Lower leg skin (tissue), 4 donors: ENCODE data around the gene LNX2. TPM values are rescaled to one million over a fixed set of nuclear protein-coding genes. Genes with fewer than 3 reads are reported as not detected.

ENCODE experiments used
- DNase-seq, 2 donors: peaks; one replicate each; pipeline ENCODE4 v3.0.0-alpha.2; 2019; ENCODE audit warnings: low spot score in 2 of 2
- H3K4me3 ChIP-seq: fragments of 200-600 bp; sonication (generic); 2 replicates; pipeline ENCODE4 v1.5.1; 2017; ENCODE audit warnings: mild to moderate bottlenecking, low read depth; ENCODE audit not compliant: poor library complexity, severe bottlenecking
- CTCF ChIP-seq, 3 donors: fragments of 450-650 bp; IDR thresholded peaks; one replicate each; pipeline ENCODE4 v1.5.1; 2016; ENCODE audit warnings: antibody characterized with exemption in 3 of 3, mild to moderate bottlenecking in 3 of 3, moderate library complexity in 2 of 3
- POLR2A ChIP-seq, 2 donors: fragments of 450-650 bp; IDR thresholded peaks; one replicate each; pipeline ENCODE4 v1.6.1; 2016 to 2017; ENCODE audit warnings: antibody characterized with exemption in 2 of 2, mild to moderate bottlenecking in 1 of 2, moderate library complexity in 1 of 2
- WGBS, 2 donors: methylation state at CpG; one replicate each; pipeline ENCODE4 v1.1.5; 2018; 5-methylcytosine and 5-hydroxymethylcytosine counted together
- intact Hi-C: fragments of 100-400 bp; cut with DNase I; formaldehyde crosslinking; loops from one replicate; pipeline ENCODE4 v1.15.0; 2023; ENCODE audit warnings: low total_unique reads
- total RNA-seq, 4 donors: library from RNA; depleted of rRNA; stranded (reverse); fragments of >200 nt; gene quantifications; one replicate each; pipeline ENCODE4 v1.1.0, GENCODE V29; 2016

The LNX2 gene
- total RNA-seq, 4 donors from 2014 or later, result 15.8 to 18.2 (median 17.0) TPM

DNA sequence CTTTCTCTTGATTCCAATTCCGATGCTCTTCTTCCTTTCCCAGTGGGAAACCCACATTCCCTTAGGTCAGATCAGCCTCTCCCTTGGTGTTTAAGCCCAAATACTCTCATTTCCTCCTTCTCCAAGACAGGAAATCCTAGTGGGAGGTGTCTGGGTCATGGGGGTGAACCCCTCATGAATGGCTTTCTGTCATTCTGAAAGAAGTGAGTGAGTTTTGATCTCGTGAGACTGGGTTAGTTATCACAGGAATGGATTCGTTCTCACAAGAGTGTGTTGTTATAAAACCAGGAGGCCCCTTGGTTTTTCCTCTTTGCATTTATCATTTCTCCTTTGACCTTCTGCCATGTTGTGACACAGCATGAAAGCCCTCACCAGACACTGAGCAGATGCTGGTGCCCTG, 93.8 kb downstream of the LNX2 start:
- 55 to 63% methylated on average over 3 of the region's 3 CpGs for WGBS, 2 donors
- intact Hi-C loops, result no loop called here
- TF ChIP-seq CTCF (IDR thresholded peaks at IDR 0.05) (no peak), POLR2A (IDR thresholded peaks at IDR 0.05) (no peak)

GRCh38 chr13:27524981-27525975, 95.1 kb downstream of the LNX2 start:
- intact Hi-C loops, result no loop called here
- 83 to 85% methylated on average over 14 of the region's 14 CpGs for WGBS, 2 donors
- no peak for TF ChIP-seq POLR2A (IDR thresholded peaks at IDR 0.05)
- TF ChIP-seq CTCF (IDR thresholded peaks at IDR 0.05), result no peak
- no peak for DNase-seq
- no peak overlapping the region for H3K4me3 ChIP-seq

More for the DNA sequence above, 93.8 kb downstream of the LNX2 start:
- DNase-seq, result no peak
- H3K4me3 ChIP-seq, result no peak overlapping the region

DNA sequence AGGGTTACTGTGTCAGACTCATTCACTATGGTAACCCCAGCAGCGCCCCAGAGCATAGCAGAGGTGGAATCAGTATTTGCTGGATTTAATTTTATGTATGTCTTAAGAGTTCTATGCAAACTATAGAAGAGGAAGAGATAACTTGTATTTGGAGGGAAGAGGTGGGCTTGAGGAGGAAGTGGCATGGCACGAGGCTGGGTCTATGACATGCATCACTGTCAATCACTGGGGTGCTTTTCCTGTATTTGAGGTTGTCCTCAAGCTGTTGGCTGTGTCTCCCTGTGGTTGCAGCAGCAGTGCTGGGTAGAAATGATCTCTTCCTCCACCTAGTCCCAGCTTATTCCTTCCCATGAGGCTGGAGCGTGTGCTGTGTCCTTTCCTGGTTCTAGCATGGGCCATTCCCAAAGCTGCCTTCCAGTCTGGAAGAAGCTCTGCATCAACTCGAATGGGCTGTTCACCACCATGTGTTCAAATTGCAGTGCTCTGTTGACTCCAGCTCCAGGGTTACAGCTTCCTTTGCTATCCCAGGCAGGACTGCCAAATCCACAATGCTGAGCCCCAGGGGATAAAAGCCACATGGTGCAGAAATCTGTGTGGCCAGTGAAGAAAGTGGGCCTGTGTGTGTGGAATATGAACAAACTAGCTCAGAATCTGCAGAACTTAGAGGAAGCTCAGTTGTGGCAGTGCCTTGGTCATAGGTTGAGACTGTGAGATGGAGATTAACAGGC, 96.8 kb downstream of the LNX2 start:
- DNase-seq, result no peak
- WGBS, 2 donors, result 54 to 66% methylated on average over 4 of the region's 4 CpGs
- H3K4me3 ChIP-seq, result no peak overlapping the region
- intact Hi-C loops, result no loop called here
- TF ChIP-seq POLR2A (IDR thresholded peaks at IDR 0.05), result no peak

- DNase-seq, result no peak
- WGBS, 2 donors, result 40 to 67% methylated on average over 4 of the region's 4 CpGs
These were observed 97.5 kb downstream of the LNX2 start for GRCh38 chr13:27522847-27523246.

GRCh38 chr13:27516103-27516502, 104.2 kb downstream of the LNX2 start:
- intact Hi-C loops, result no loop called here
- DNase-seq, result no peak
- WGBS, 2 donors, result 65 to 78% methylated on average over 1 of the region's 1 CpG
- no peak for TF ChIP-seq POLR2A (IDR thresholded peaks at IDR 0.05)
- no peak for TF ChIP-seq CTCF (IDR thresholded peaks at IDR 0.05)
- H3K4me3 ChIP-seq, result no peak overlapping the region

More at GRCh38 chr13:27522847-27523246, 97.5 kb downstream of the LNX2 start:
- no peak overlapping the region for H3K4me3 ChIP-seq
- intact Hi-C loops, result no loop called here
- TF ChIP-seq POLR2A (IDR thresholded peaks at IDR 0.05), result no peak

GRCh38 chr13:27510082-27510481, 110.2 kb downstream of the LNX2 start:
- DNase-seq, result no peak
- 64 to 67% methylated on average over 5 of the region's 5 CpGs for WGBS, 2 donors
- intact Hi-C loops, result no loop called here

More at GRCh38 chr13:27510082-27510481, 110.2 kb downstream of the LNX2 start:
- no peak overlapping the region for H3K4me3 ChIP-seq
- TF ChIP-seq POLR2A (IDR thresholded peaks at IDR 0.05), result no peak
- no peak for TF ChIP-seq CTCF (IDR thresholded peaks at IDR 0.05)
